GM12874 (cell line): ENCODE measurements around the gene HELZ.

Experiments used
- TF ChIP-seq, protein P1 (sequence below): IDR thresholded peaks from 2 replicates; pipeline ENCODE4 v1.5.1; 2011; ENCODE audit warnings: low read depth, mild to moderate bottlenecking, control low read depth, low read length, moderate library complexity; ENCODE audit not compliant: insufficient read depth

Gene HELZ

DNA sequence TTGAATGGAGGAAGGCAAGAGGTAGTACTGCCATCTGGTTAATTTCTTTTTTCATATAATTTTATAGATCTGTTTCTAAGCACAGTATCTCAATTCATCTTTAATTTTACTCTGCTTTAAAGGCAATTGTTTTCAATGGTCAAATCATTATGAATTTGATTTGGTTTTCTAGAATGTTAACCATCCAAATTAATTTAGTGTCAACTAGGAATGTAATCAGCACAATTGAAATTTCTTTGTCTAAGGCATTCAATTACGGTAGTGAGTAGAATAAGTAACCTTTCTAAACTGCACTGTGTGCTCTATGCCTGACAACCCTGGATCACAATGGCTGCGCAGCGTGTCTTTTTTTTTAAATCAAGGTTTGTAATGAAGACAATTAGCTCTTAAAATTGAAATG lies 156.4 kb downstream of the HELZ start:
- TF ChIP-seq, protein P1, sequence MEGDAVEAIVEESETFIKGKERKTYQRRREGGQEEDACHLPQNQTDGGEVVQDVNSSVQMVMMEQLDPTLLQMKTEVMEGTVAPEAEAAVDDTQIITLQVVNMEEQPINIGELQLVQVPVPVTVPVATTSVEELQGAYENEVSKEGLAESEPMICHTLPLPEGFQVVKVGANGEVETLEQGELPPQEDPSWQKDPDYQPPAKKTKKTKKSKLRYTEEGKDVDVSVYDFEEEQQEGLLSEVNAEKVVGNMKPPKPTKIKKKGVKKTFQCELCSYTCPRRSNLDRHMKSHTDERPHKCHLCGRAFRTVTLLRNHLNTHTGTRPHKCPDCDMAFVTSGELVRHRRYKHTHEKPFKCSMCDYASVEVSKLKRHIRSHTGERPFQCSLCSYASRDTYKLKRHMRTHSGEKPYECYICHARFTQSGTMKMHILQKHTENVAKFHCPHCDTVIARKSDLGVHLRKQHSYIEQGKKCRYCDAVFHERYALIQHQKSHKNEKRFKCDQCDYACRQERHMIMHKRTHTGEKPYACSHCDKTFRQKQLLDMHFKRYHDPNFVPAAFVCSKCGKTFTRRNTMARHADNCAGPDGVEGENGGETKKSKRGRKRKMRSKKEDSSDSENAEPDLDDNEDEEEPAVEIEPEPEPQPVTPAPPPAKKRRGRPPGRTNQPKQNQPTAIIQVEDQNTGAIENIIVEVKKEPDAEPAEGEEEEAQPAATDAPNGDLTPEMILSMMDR = no peak

DNA sequence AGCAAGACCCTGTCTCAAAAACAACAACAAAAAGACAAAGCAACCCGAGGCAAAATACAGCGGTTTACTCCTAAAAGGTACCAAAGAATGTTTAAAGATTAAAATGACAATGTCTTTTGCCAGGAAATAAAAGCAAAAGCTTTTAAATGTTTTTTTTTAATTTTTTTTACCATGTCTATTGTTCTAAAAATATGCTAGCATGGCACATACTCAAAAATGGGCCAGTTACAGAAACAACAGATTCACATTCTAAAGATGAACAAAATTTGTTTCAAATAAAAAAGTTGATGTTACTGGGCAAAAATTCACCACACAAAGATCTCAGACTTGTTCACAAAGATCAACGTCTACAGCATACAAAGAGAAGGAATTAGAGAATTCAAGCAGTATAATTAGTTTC lies 159.6 kb downstream of the HELZ start:
- TF ChIP-seq, protein P1 = no peak

DNA sequence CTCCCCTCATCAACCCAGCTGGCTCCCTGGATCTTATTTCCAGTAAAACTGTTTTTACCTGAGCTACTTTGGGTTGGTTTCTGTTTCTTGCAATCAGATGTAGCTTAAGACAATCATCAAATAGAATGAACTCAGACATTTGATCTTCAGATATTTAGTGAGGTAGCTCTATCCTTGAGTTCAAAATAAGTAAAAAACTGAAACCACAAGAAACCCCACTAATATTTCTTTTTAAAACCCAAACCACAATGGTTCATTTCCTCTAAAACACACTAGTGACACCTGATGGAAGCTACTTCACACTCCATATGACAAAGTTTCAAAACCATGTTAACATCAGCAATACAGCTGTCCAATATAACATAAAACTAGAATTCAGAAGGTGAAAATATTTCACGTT lies 162.9 kb downstream of the HELZ start:
- TF ChIP-seq, protein P1 = 0 out of 2 replicates have a peak, but pooled peaks have one; percentile 18

DNA sequence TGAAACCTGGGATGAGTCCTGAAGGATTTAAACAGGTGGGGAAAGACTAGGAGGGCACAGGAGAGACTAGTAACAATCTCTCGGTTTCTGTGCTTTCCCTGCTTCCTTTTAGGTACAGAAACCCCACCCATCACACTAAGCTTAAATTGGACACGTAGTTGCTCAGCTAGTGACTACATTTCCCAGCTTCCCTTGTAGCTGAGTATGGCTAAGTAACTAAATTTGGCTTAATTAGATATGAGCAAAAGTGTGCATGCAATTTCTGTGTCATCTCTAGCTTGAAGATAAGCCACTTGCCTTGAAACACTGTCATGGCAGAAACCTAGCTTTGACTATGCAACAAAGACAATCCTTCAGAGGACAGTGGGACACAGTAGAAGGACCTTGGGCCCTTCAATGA lies 164.2 kb downstream of the HELZ start:
- TF ChIP-seq, protein P1 = no peak

DNA sequence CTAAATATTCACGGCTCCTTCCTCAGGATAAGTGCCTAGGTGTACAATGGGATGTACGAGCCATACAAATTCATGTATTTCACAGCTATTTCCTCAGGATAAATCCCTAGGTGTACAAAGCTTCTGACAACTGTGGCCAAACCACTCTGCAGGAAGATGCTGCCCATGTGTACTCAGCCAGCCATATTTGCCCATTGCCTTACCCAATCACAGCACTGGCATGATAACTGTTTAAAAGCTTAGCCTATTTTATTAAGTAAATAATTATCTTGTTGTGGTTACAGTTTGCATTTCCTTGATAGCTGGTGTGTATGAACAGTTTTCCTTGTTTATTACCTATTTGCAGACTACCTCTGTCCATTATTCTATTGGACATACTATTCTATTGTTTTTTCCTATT lies 165.5 kb downstream of the HELZ start:
- TF ChIP-seq, protein P1 = no peak

DNA sequence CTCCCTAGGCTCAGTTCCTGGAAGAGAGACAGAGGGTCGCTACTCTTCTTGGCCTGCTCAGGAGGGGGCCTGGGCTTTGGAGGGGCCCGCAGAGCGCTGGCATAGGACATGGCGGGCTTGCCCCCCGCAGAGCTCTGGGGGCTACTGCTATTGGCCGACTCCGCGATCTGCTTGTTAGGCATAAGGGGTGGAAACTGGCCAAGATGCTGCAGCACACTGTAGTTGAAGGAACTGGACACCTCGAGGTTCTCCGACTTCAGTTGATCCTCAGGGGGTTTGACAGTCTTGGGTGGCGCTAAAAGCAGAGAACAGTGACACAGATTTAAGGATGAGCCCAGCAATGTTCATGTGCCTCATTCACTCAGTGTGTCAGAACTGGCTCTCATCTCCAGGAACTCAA lies 166.7 kb downstream of the HELZ start:
- TF ChIP-seq, protein P1 = no peak

DNA sequence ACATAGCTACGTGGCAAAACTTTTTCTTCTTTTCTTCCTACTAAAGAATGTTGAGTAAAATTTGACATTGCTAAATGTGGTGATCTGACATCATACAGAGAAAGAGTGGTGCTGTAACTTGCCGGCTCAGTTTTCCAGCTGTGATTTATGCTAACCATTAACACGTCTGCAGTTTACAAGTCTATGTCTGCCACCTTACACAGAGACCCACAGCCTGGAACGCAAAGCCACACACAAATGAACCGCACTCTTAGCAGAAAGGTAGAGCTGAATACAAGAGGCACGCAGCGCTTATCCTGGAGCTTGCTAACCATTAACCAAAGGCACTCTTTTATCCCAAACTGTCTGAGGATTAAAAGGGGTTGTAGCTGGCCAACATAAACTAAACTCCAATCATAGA lies 168.7 kb downstream of the HELZ start:
- TF ChIP-seq, protein P1 = no peak

- TF ChIP-seq, protein P1 = no peak
These were observed 170.2 kb downstream of the HELZ start for GRCh38 chr17:67074781-67075180.
